ENCODE data around the gene CACNA2D4.

Gene CACNA2D4

DNA sequence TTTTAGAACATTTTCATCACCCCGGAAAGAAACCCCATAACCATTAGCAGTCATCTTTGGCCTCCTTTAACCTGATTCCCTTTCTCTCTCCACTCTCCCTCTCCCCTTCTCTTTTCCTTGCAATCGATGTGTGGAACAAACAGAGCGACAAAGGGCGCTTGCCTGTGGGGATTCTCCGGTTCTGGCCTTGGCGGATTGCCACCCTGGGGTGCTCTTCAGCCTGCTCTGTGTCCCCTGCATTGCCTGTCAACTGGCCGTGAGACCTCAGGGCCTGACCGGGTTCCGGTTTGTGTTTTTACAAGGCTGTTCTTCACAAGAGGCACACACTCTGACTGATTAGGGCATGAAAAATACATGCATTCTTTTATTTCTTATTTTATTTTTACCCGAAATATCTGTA lies 70.3 kb downstream of the CACNA2D4 start:
- no peak for TF ChIP-seq CTCF (IDR thresholded peaks at IDR 0.05; ENCODE audit: insufficient read depth, missing control alignments)
- DNase-seq (ENCODE audit: insufficient read length, low spot score), result no peak
- no peak for FAIRE-seq

DNA sequence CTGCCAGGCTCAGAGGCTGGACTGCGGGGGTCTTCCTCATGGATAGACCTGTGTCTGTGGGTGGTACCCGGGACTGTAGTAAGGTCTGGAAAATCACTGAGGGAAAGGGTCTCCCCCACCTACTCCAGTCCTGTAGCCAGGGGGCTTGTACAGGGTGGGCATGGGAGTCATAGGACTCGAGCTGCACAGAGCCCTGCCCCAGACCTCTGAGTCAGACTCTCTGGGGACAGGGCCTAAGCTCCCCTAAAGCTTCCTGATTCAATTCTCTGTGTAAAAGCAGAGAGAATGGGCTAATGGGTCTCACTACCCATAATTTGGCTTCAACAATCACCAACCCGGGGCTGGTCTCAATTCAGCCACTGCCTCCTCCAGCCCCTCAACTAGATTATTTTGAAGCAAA lies 71.0 kb downstream of the CACNA2D4 start:
- no peak for TF ChIP-seq CTCF (IDR thresholded peaks at IDR 0.05; ENCODE audit: insufficient read depth, missing control alignments)
- DNase-seq (ENCODE audit: insufficient read length, low spot score) (no peak), FAIRE-seq (no peak)

- DNase-seq (ENCODE audit: insufficient read length, low spot score), result no peak
- no peak for FAIRE-seq
- no peak for TF ChIP-seq CTCF (IDR thresholded peaks at IDR 0.05; ENCODE audit: insufficient read depth, missing control alignments)
Observed at GRCh38 chr12:1846421-1847405, 71.7 kb downstream of the CACNA2D4 start.

DNA sequence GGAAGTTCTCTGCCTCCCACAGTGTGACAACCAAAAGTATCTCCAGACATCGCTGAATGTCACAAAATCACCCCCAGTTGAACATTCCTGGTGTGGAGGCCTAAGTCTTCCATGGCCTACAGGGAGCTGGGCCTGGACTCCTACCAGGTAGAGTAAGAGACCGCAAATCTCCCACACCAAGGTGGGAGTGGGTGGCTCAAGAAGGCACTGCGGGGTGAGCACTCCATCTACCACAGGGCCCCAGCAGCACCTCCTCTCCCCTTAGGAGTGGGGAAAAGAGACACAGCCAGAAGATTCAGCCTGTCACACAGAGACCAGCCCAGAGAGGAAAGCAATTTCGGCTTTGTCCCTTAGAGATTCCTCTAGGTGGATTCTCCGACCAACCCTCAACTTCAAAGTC lies 72.6 kb downstream of the CACNA2D4 start:
- DNase-seq (ENCODE audit: insufficient read length, low spot score), result no peak
- FAIRE-seq, result no peak
- TF ChIP-seq CTCF (IDR thresholded peaks at IDR 0.05; ENCODE audit: insufficient read depth, missing control alignments), result no peak

DNA sequence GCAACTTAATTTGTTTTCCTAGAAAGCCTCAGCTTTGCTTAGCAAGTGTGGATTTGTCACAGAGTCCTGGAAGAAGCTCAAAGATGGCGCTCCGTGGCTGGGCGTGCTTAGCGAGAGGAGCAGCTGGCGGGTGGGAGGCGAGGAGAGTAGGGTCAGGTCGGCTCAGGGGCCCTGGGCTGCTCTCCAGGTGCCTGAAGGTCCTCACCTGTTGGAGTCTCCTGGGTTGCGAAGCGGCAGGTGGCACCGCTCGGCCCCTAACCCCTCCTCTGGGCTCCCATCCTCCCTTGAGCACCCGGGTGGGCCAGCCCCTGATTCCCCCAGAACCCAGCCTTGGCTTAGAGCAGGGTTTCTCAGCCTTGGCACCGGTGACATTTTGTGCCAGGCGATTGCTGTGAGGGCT lies 73.0 kb downstream of the CACNA2D4 start:
- FAIRE-seq (no peak), DNase-seq (ENCODE audit: insufficient read length, low spot score) (no peak)
- no peak for TF ChIP-seq CTCF (IDR thresholded peaks at IDR 0.05; ENCODE audit: insufficient read depth, missing control alignments)

- TF ChIP-seq CTCF (IDR thresholded peaks at IDR 0.05; ENCODE audit: insufficient read depth, missing control alignments), result no peak
- DNase-seq (ENCODE audit: insufficient read length, low spot score), result no peak
- no peak for FAIRE-seq
Observed at GRCh38 chr12:1844661-1845409, 73.6 kb downstream of the CACNA2D4 start.
